Ovary (tissue), 3 donors: Measurements from ENCODE around the gene C12orf57.

Experiments
- CTCF ChIP-seq, 3 donors: fragments of 450-650 bp in 2 of 3; fragments of 200-600 bp in 1 of 3; IDR thresholded peaks; one replicate each; pipeline versions ENCODE4 v1.5.1 to v1.8.0; 2016 to 2022; ENCODE audit warnings: antibody characterized with exemption in 3 of 3, mild to moderate bottlenecking in 1 of 3
- POLR2A ChIP-seq: fragments of 450-650 bp; IDR thresholded peaks from one replicate; pipeline ENCODE4 v1.6.1; 2017; ENCODE audit warnings: antibody characterized with exemption, mild to moderate bottlenecking, moderate library complexity
- donor health status: DM: no; HTN: no; CAD: no.

DNA sequence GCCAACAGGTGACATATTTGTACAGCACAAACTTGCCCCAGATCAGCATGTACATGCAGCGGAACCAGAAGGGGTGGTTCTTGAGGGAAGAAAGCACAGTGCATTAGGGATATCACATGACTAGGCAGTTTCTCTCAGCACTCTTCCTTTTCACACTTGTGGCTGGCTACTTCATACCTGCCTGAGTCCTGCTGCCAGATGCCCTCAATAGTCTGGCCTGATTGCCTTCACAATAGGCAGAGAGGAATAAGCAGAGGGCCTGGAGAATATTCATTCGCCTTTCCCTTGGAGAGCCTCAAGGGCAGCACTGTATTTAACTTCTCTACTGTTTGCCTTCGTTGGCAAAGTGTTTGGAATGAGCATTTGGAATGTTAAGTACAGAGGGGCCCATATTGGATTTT is 34.8 kb downstream of the C12orf57 start:
- TF ChIP-seq POLR2A (no peak), CTCF (IDR thresholded peaks at IDR 0.05) (no peak)
